HCT116 (cell line): ENCODE data around the gene CH25H. TPM values are rescaled to one million over a fixed set of nuclear protein-coding genes. Genes with fewer than 3 reads are reported as not detected.

ENCODE experiments used
- ATAC-seq: fragments of 200-7000 bp; cut with Tn5 transposase; 2 replicates; pipeline ENCODE4 v1.9.1; 2020; ENCODE audit warnings: mild to moderate bottlenecking, moderate library complexity
- BruUV-seq: library from RNA; stranded (reverse); fragments of 400-500 nt; replicated peaks from 2 replicates; lab custom pipeline; 2021; lab: Mats Ljungman, UMichigan
- CTCF ChIA-PET: fragments of 300-600 bp; sonication (Branson Sonifier 250); formaldehyde crosslinking; loops from one replicate; lab custom pipeline; 2021; ENCODE audit warnings: antibody characterized with exemption; lab: Charles Lee
- POLR2A ChIA-PET: fragments of 300-600, 350-600 bp; sonication (Branson Sonifier 250); formaldehyde crosslinking; loops from one replicate; lab custom pipeline; 2021; ENCODE audit warnings: antibody characterized with exemption; lab: Charles Lee
- RAD21 ChIA-PET, 2 experiments: fragments of 300-600 bp; sonication (Branson Sonifier 250); formaldehyde crosslinking; loops; one replicate each; lab custom pipeline; 2023; ENCODE audit warnings: low total read pairs in 2 of 2; ENCODE audit not compliant: uncharacterized antibody in 2 of 2, unreplicated experiment in 2 of 2, low non-redundant PET in 1 of 2; lab: Charles Lee
- DNase-seq: peaks from one replicate; pipeline ENCODE4 v3.0.0-alpha.2; 2010; ENCODE audit warnings: low read depth, low spot score
- H2AFZ ChIP-seq: fragments of 200-600 bp; shearing (Covaris generic), sonication (generic); 2 replicates; pipeline ENCODE4 v1.6.1; 2017; ENCODE audit warnings: low read depth, mixed run types, mixed read lengths, antibody characterized with exemption, low read length; ENCODE audit not compliant: poor library complexity, severe bottlenecking
- H3K27ac ChIP-seq: 2 replicates; pipeline ENCODE4 v1.5.1; 2012; ENCODE audit warnings: low read depth, low read length
- H3K27me3 ChIP-seq: fragments of 200-600 bp; sonication (generic); 2 replicates; pipeline ENCODE4 v1.6.1; 2016; ENCODE audit warnings: mixed run types, low read length, mixed read lengths; ENCODE audit not compliant: insufficient read depth
- H3K36me3 ChIP-seq, 2 experiments: fragments of 200-500 bp in 1 of 2; fragments of 200-600 bp in 1 of 2; sonication (Bioruptor generic) in 1 of 2; sonication (generic) in 1 of 2; 2 replicates each; pipeline versions ENCODE4 v1.5.1 to v1.6.1; 2014 to 2016; ENCODE audit warnings: low read length in 2 of 2, inconsistent platforms in 1 of 2, mixed read lengths in 1 of 2, mixed run types in 1 of 2; ENCODE audit not compliant: insufficient read depth in 2 of 2, control insufficient read depth in 1 of 2
- H3K4me1 ChIP-seq, 2 experiments: fragments of 200-600 bp in 1 of 2; sonication (generic) in 1 of 2; 2 replicates each; pipeline versions ENCODE4 v1.5.1 to v1.6.1; 2012 to 2017; ENCODE audit warnings: low read length in 2 of 2, inconsistent platforms in 1 of 2, mild to moderate bottlenecking in 1 of 2, mixed read lengths in 1 of 2, mixed run types in 1 of 2, moderate library complexity in 1 of 2; ENCODE audit not compliant: insufficient read depth in 2 of 2, control insufficient read depth in 1 of 2
- H3K4me2 ChIP-seq: fragments of 200-600 bp; sonication (generic); 2 replicates; pipeline ENCODE4 v1.6.1; 2017; ENCODE audit warnings: mixed run types, low read length, mixed read lengths
- H3K4me3 ChIP-seq, 2 experiments: fragments of 200-600 bp in 1 of 2; sonication (generic) in 1 of 2; replicated peaks in 1 of 2; 2 replicates each; pipeline ENCODE4 v1.5.1; 2011 to 2016; ENCODE audit warnings: low read length in 2 of 2, control low read depth in 1 of 2, low read depth in 1 of 2, mild to moderate bottlenecking in 1 of 2, mixed read lengths in 1 of 2, mixed run types in 1 of 2
- H3K79me2 ChIP-seq: fragments of 200-600 bp; sonication (generic); 2 replicates; pipeline ENCODE4 v1.6.1; 2017; ENCODE audit warnings: mild to moderate bottlenecking, mixed run types, low read length, moderate library complexity, mixed read lengths; ENCODE audit not compliant: insufficient read depth
- H3K9ac ChIP-seq: fragments of 200-600 bp; sonication (generic); 2 replicates; pipeline ENCODE4 v1.6.1; 2016; ENCODE audit warnings: low read length, mixed read lengths
- H3K9me2 ChIP-seq: fragments of 200-600 bp; sonication (generic), shearing (Covaris generic); 2 replicates; pipeline ENCODE4 v1.6.1; 2017; ENCODE audit warnings: mixed run types, mild to moderate bottlenecking, moderate library complexity; ENCODE audit not compliant: insufficient read depth
- H3K9me3 ChIP-seq, 2 experiments: fragments of 200-500 bp in 1 of 2; fragments of 200-600 bp in 1 of 2; sonication (Bioruptor generic) in 1 of 2; sonication (generic) in 1 of 2; 2 replicates each; pipeline ENCODE4 v1.6.1; 2014 to 2017; ENCODE audit warnings: low read length in 2 of 2, mixed read lengths in 2 of 2, inconsistent platforms in 1 of 2, low read depth in 1 of 2, mild to moderate bottlenecking in 1 of 2, mixed run types in 1 of 2, moderate library complexity in 1 of 2; ENCODE audit not compliant: control insufficient read depth in 1 of 2, insufficient read depth in 1 of 2
- H4K20me1 ChIP-seq: fragments of 200-600 bp; sonication (generic), shearing (Covaris generic); 2 replicates; pipeline ENCODE4 v1.6.1; 2017; ENCODE audit warnings: mixed run types, mild to moderate bottlenecking, moderate library complexity; ENCODE audit not compliant: insufficient read depth
- CBX3 ChIP-seq: IDR thresholded peaks from 2 replicates; pipeline ENCODE4 v1.6.1; 2012; ENCODE audit warnings: low read depth
- CEBPB ChIP-seq: IDR thresholded peaks from 2 replicates; pipeline ENCODE4 v1.6.1; 2012; ENCODE audit warnings: low read depth
- EGR1 ChIP-seq: IDR thresholded peaks from 2 replicates; pipeline ENCODE4 v1.6.1; 2012; ENCODE audit warnings: low read depth
- ELF1 ChIP-seq: IDR thresholded peaks from 2 replicates; pipeline ENCODE4 v1.6.1; 2012; ENCODE audit warnings: low read depth, borderline replicate concordance
- EZH2 ChIP-seq: fragments of 200-600 bp; sonication (generic); IDR thresholded peaks from 2 replicates; pipeline ENCODE4 v1.6.1; 2017; ENCODE audit warnings: antibody characterized with exemption, mixed run types
- EZH2phosphoT487 ChIP-seq: fragments of 200-600 bp; IDR thresholded peaks from 2 replicates; pipeline ENCODE4 v1.6.1; 2018; ENCODE audit warnings: antibody characterized with exemption, borderline replicate concordance
- FOSL1 ChIP-seq: IDR thresholded peaks from 2 replicates; pipeline ENCODE4 v1.6.1; 2012; ENCODE audit warnings: low read depth
- JUND ChIP-seq: IDR thresholded peaks from 2 replicates; pipeline ENCODE4 v1.6.1; 2012
- POLR2A ChIP-seq: IDR thresholded peaks from 2 replicates; pipeline ENCODE4 v1.7.0; 2011; ENCODE audit warnings: borderline replicate concordance; ENCODE audit not compliant: insufficient read depth, insufficient read length; ENCODE audit errors: extremely low read depth
- RAD21 ChIP-seq: IDR thresholded peaks from 2 replicates; pipeline ENCODE4 v1.6.1; 2012; ENCODE audit warnings: low read depth, mild to moderate bottlenecking
- SIN3A ChIP-seq: IDR thresholded peaks from 2 replicates; pipeline ENCODE4 v1.6.1; 2012; ENCODE audit warnings: low read depth
- SP1 ChIP-seq: IDR thresholded peaks from 2 replicates; pipeline ENCODE4 v1.6.1; 2012; ENCODE audit warnings: low read depth
- SRF ChIP-seq: IDR thresholded peaks from 2 replicates; pipeline ENCODE4 v1.6.1; 2012; ENCODE audit warnings: low read depth
- TCF7L2 ChIP-seq: IDR thresholded peaks from 2 replicates; pipeline ENCODE4 v1.7.0; 2011; ENCODE audit warnings: borderline replicate concordance, inconsistent platforms; ENCODE audit not compliant: insufficient read depth, insufficient read length; ENCODE audit errors: extremely low read depth
- ZFX ChIP-seq: fragments of 450-650 bp; IDR thresholded peaks from 2 replicates; pipeline ENCODE4 v1.6.1; 2017
- ZNF274 ChIP-seq: fragments of 200-500 bp; sonication (Bioruptor generic); IDR thresholded peaks from 2 replicates; pipeline ENCODE4 v1.6.1; 2014; ENCODE audit warnings: mild to moderate bottlenecking, low read depth, low read length, inconsistent platforms
- intact Hi-C: fragments of 100-400 bp; cut with micrococcal nuclease; formaldehyde crosslinking; loops from 2 replicates; pipeline ENCODE4 v1.10.0; 2022
- total RNA-seq: library from RNA; stranded (reverse); gene quantifications from one replicate; pipeline ENCODE4 v1.2.1, GENCODE V29; 2021; ENCODE audit not compliant: unreplicated experiment
- TF ChIP-seq, protein P1 (sequence below): IDR thresholded peaks from 2 replicates; pipeline ENCODE4 v1.6.1; 2011; ENCODE audit warnings: mild to moderate bottlenecking, low read length, moderate library complexity; ENCODE audit not compliant: insufficient replicate concordance; ENCODE audit errors: extremely low read depth
- TF ChIP-seq, protein P2 (sequence below): IDR thresholded peaks from 2 replicates; pipeline ENCODE4 v1.6.1; 2012
- TF ChIP-seq, protein P3 (sequence below), 3 experiments: fragments of 200-600 bp in 1 of 3; sonication (generic) in 1 of 3; IDR thresholded peaks in 2 of 3; conservative IDR thresholded peaks in 1 of 3; 2 replicates each; pipeline ENCODE4 v1.5.1; 2012 to 2017; ENCODE audit warnings: low read depth in 2 of 3, low read length in 2 of 3, antibody characterized with exemption in 1 of 3, borderline replicate concordance in 1 of 3, control low read depth in 1 of 3, mild to moderate bottlenecking in 1 of 3, mixed read lengths in 1 of 3, mixed run types in 1 of 3, moderate library complexity in 1 of 3; ENCODE audit not compliant: insufficient read depth in 1 of 3
- TF ChIP-seq, protein P4 (sequence below): IDR thresholded peaks from 2 replicates; pipeline ENCODE4 v1.6.1; 2012; ENCODE audit warnings: low read depth

CH25H gene
- total RNA-seq, 1 experiment from 2014 or later, result not detected

DNA sequence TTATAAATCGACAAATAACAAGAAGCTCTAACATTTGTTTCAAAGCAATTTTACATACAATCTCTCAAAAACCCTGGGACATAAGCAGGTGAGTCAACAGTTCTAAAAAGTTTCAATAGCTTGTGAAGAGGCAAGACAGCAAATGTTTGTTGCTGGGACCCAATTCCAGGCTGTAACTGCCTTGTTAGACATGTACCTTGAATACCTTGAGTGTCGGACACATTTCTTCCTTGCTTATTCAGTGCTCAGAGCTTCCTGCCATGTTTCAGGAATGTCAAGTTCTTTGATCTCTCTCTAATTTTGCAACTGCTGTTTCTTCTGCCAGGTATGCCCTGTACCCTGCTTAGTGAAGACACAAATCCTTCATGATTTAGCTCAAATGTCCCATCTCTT lies 5.1 kb downstream of the CH25H start:
- no peak overlapping the region for H3K9ac ChIP-seq
- no peak for ATAC-seq
- no peak overlapping the region for H3K4me3 ChIP-seq
- H3K36me3 ChIP-seq, result no peaks in the 10 kb centered on the region
- ChIA-PET RAD21 (no interaction called here), CTCF (no interaction called here), POLR2A (no interaction called here)
- H3K4me1 ChIP-seq, result no peaks in the 10 kb centered on the region
- no peaks in the 10 kb centered on the region for H3K9me3 ChIP-seq
- no TSS peak for BruUV-seq
- no peak overlapping the region for H2AFZ ChIP-seq
- intact Hi-C loops, result no loop called here
- no peaks in the 10 kb centered on the region for H3K79me2 ChIP-seq
- H3K9me2 ChIP-seq, result no peaks in the 10 kb centered on the region
- DNase-seq, result no peak
- H3K27ac ChIP-seq, result no peak overlapping the region
- no peak overlapping the region for H3K4me2 ChIP-seq
- H4K20me1 ChIP-seq, result no peaks in the 10 kb centered on the region
- TF ChIP-seq SRF, result no peak
- no peak for TF ChIP-seq SIN3A
- TF ChIP-seq FOSL1, result no peak
- TF ChIP-seq, protein P1, sequence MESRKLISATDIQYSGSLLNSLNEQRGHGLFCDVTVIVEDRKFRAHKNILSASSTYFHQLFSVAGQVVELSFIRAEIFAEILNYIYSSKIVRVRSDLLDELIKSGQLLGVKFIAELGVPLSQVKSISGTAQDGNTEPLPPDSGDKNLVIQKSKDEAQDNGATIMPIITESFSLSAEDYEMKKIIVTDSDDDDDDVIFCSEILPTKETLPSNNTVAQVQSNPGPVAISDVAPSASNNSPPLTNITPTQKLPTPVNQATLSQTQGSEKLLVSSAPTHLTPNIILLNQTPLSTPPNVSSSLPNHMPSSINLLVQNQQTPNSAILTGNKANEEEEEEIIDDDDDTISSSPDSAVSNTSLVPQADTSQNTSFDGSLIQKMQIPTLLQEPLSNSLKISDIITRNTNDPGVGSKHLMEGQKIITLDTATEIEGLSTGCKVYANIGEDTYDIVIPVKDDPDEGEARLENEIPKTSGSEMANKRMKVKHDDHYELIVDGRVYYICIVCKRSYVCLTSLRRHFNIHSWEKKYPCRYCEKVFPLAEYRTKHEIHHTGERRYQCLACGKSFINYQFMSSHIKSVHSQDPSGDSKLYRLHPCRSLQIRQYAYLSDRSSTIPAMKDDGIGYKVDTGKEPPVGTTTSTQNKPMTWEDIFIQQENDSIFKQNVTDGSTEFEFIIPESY, result no peak
- no peak for TF ChIP-seq CEBPB
- TF ChIP-seq RAD21, result no peak
- TF ChIP-seq SP1, result no peak
- no peak for TF ChIP-seq EZH2phosphoT487
- TF ChIP-seq, protein P2, sequence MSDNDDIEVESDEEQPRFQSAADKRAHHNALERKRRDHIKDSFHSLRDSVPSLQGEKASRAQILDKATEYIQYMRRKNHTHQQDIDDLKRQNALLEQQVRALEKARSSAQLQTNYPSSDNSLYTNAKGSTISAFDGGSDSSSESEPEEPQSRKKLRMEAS, result no peak
- TF ChIP-seq EZH2, result no peak
- no peak for TF ChIP-seq EGR1
- no peak for TF ChIP-seq CBX3
- TF ChIP-seq ZNF274, result no peak
- TF ChIP-seq ZFX, result no peak
- TF ChIP-seq POLR2A, result no peak
- TF ChIP-seq, protein P3, sequence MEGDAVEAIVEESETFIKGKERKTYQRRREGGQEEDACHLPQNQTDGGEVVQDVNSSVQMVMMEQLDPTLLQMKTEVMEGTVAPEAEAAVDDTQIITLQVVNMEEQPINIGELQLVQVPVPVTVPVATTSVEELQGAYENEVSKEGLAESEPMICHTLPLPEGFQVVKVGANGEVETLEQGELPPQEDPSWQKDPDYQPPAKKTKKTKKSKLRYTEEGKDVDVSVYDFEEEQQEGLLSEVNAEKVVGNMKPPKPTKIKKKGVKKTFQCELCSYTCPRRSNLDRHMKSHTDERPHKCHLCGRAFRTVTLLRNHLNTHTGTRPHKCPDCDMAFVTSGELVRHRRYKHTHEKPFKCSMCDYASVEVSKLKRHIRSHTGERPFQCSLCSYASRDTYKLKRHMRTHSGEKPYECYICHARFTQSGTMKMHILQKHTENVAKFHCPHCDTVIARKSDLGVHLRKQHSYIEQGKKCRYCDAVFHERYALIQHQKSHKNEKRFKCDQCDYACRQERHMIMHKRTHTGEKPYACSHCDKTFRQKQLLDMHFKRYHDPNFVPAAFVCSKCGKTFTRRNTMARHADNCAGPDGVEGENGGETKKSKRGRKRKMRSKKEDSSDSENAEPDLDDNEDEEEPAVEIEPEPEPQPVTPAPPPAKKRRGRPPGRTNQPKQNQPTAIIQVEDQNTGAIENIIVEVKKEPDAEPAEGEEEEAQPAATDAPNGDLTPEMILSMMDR (IDR thresholded peaks at IDR 0.05 in 2 of 3, conservative IDR thresholded peaks at IDR 0.05 in 1 of 3; ENCODE audit: borderline replicate concordance in 1 of 3, insufficient read depth in 1 of 3, low read depth in 2 of 3, low read length in 2 of 3), result no peak
- no peak for TF ChIP-seq TCF7L2
- TF ChIP-seq ELF1, result no peak
- TF ChIP-seq, protein P4, sequence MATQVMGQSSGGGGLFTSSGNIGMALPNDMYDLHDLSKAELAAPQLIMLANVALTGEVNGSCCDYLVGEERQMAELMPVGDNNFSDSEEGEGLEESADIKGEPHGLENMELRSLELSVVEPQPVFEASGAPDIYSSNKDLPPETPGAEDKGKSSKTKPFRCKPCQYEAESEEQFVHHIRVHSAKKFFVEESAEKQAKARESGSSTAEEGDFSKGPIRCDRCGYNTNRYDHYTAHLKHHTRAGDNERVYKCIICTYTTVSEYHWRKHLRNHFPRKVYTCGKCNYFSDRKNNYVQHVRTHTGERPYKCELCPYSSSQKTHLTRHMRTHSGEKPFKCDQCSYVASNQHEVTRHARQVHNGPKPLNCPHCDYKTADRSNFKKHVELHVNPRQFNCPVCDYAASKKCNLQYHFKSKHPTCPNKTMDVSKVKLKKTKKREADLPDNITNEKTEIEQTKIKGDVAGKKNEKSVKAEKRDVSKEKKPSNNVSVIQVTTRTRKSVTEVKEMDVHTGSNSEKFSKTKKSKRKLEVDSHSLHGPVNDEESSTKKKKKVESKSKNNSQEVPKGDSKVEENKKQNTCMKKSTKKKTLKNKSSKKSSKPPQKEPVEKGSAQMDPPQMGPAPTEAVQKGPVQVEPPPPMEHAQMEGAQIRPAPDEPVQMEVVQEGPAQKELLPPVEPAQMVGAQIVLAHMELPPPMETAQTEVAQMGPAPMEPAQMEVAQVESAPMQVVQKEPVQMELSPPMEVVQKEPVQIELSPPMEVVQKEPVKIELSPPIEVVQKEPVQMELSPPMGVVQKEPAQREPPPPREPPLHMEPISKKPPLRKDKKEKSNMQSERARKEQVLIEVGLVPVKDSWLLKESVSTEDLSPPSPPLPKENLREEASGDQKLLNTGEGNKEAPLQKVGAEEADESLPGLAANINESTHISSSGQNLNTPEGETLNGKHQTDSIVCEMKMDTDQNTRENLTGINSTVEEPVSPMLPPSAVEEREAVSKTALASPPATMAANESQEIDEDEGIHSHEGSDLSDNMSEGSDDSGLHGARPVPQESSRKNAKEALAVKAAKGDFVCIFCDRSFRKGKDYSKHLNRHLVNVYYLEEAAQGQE, result no peak
- TF ChIP-seq JUND, result no peak
- TF ChIP-seq, all 23 proteins: peak for 0
- no peaks in the 10 kb centered on the region for H3K27me3 ChIP-seq
